Adrenal gland (tissue), 12 donors: Measurements from ENCODE around the gene LRRN4. TPM values are rescaled to one million over a fixed set of nuclear protein-coding genes. Genes with fewer than 3 reads are reported as not detected.

Experiments
- DNase-seq, 7 donors: peaks; one replicate each; pipeline ENCODE4 v3.0.0-alpha.2; 2019 to 2020
- H3K27ac ChIP-seq, 5 donors: fragments of 200-600 bp; sonication (generic) in 4 of 5; 1 replicate in 3 of 5; 2 replicates in 2 of 5; pipeline versions ENCODE4 v1.5.1 to v1.8.0; 2016 to 2020; ENCODE audit warnings: mild to moderate bottlenecking in 1 of 5
- H3K27me3 ChIP-seq: fragments of 200-600 bp; 2 replicates; pipeline ENCODE4 v1.8.0; 2021
- H3K36me3 ChIP-seq, 2 donors: fragments of 200-600 bp; replicated peaks in 1 of 2; 1 replicate in 1 of 2; 2 replicates in 1 of 2; pipeline versions ENCODE4 v1.5.1 to v1.8.0; 2018 to 2022
- H3K4me1 ChIP-seq, 2 donors: fragments of 200-600 bp; replicated peaks in 1 of 2; 1 replicate in 1 of 2; 2 replicates in 1 of 2; pipeline versions ENCODE4 v1.5.1 to v1.8.0; 2018 to 2021
- H3K4me3 ChIP-seq, 4 donors: fragments of 200-600 bp; sonication (generic) in 3 of 4; one replicate each; pipeline ENCODE4 v1.5.1; 2016 to 2018
- H3K9me3 ChIP-seq, 3 donors: fragments of 200-600 bp; sonication (generic) in 1 of 3; replicated peaks in 1 of 3; 1 replicate in 2 of 3; 2 replicates in 1 of 3; pipeline versions ENCODE4 v1.5.1 to v1.8.0; 2016 to 2021
- CTCF ChIP-seq, 6 experiments: fragments of 450-650 bp in 4 of 6; fragments of 200-600 bp in 2 of 6; sonication (generic) in 1 of 6; IDR thresholded peaks; 1 replicate in 5 of 6; 2 replicates in 1 of 6; pipeline versions ENCODE4 v1.5.1 to v1.8.0; 2016 to 2021; ENCODE audit warnings: antibody characterized with exemption in 6 of 6, mild to moderate bottlenecking in 2 of 6, moderate library complexity in 1 of 6
- POLR2A ChIP-seq, 2 donors: fragments of 450-650 bp; IDR thresholded peaks; one replicate each; pipeline ENCODE4 v1.6.1; 2017; ENCODE audit warnings: antibody characterized with exemption in 2 of 2, mild to moderate bottlenecking in 2 of 2, moderate library complexity in 1 of 2
- WGBS, 4 donors: extraction: QIAGEN DNeasy Blood & Tissue Kit in 2 of 4; methylation state at CpG; one replicate each; pipeline versions ENCODE4 v1.1.5 to v1.1.7; 2013 to 2017; 5-methylcytosine and 5-hydroxymethylcytosine counted together
- intact Hi-C, 2 donors: fragments of 100-400 bp; cut with DNase I; formaldehyde crosslinking; loops; one replicate each; pipeline versions ENCODE4 v1.14.1 to v1.15.0; 2022 to 2023
- polyA plus RNA-seq, 3 donors: library from polyadenylated mRNA; stranded (reverse); fragments of 200-250 nt in 2 of 3; fragments of 350-450 nt in 1 of 3; fragmentation: Illumina TruSeq in 1 of 3; extraction: RNeasy Lipid Tissue Mini Kit (QIAGEN cat#74804) in 1 of 3; gene quantifications; one replicate each; pipeline ENCODE4 v1.2.3, GENCODE V29; 2013 to 2014
- small RNA-seq, 2 donors: library from RNA; depleted of rRNA; stranded (forward); fragments of <200 nt; gene quantifications; one replicate each; pipeline ENCODE3, GENCODE V24; 2016
- total RNA-seq, 9 donors: library from RNA; depleted of rRNA in 4 of 9; stranded (reverse); fragments of >200 nt in 4 of 9; fragments of 120-200 nt in 1 of 9; fragmentation: NEBNext Ultra II Directional in 1 of 9; extraction: Animal tissue kit (Norgen Biotek cat#: 25700) in 1 of 9; gene quantifications; one replicate each; pipeline versions ENCODE4 v1.1.0 to v1.2.4, GENCODE V29; 2013 to 2023
- donor health status: healthy with polysubstance abuse.
- donor health status: Bipolar disorder and iron deficiency.
- donor health status: DM: yes; HTN: yes; CAD: no.
- donor health status: DM: no; HTN: no; CAD: no.
- donor health status: DM: no; HTN: no; CAD: no.
- donor health status: DM: yes; HTN: yes; CAD: no.

The LRRN4 gene
- total and polyA plus RNA-seq, 12 donors: 0.07 to 0.17 (median 0.11) TPM; not detected in 9

GRCh38 chr20:5991623-5992441 is 62.0 kb downstream of the LRRN4 start:
- Histone ChIP-seq H3K4me1 (peaks cover 3 to 10% of the 10 kb centered on the region in 2 donors), H3K36me3 (no peaks in the 10 kb centered on the region), H3K27me3 (no peaks in the 10 kb centered on the region), H3K9me3 (no peaks in the 10 kb centered on the region), H3K27ac (no peak overlapping the region), H3K4me3 (no peak overlapping the region)
- TF ChIP-seq POLR2A (IDR thresholded peaks at IDR 0.05) (no peak), CTCF (IDR thresholded peaks at IDR 0.05) (no peak)
- 66 to 75% (median 73%) methylated on average over 2 of the region's 2 CpGs for WGBS, 4 donors
- intact Hi-C loops: no loop called here
- no peak for DNase-seq

GRCh38 chr20:5990946-5991345 is 62.9 kb downstream of the LRRN4 start:
- Histone ChIP-seq H3K4me3 (no peak overlapping the region), H3K36me3 (no peaks in the 10 kb centered on the region), H3K27me3 (no peaks in the 10 kb centered on the region), H3K9me3 (no peaks in the 10 kb centered on the region), H3K4me1 (peaks cover 3 to 10% of the 10 kb centered on the region in 2 donors), H3K27ac (no peak overlapping the region)
- TF ChIP-seq POLR2A (IDR thresholded peaks at IDR 0.05): no peak
- no peak for DNase-seq
- WGBS, 4 donors: 93 to 97% (median 96%) methylated on average over 3 of the region's 3 CpGs
- intact Hi-C loops: no loop called here

Small RNA genes within 50 kb of the gene (small RNA-seq; reads per million reads assigned to genes)
- gene RN7SL498P: 0 reads per million in 2 donors

Other genes starting within 250 kb of the LRRN4 start
- 1,000 to 10,000 TPM in 2 of 9 donors, 100 to 1,000 TPM in 3, 10 to 100 TPM in 4; 35.9 to 1,686 (median 191) TPM for gene CHGB, start 142.6 kb downstream of the LRRN4 start, total RNA-seq
- 1,000 to 10,000 TPM in 2 of 3 donors, 100 to 1,000 TPM in 1; 164 to 4,744 (median 1,879) TPM for gene CHGB, start 142.6 kb downstream of the LRRN4 start, polyA plus RNA-seq
- 10 to 100 TPM in 8 of 9 donors, 1 to 10 TPM in 1; 8.9 to 18.8 (median 15.3) TPM for gene TRMT6, start 103.5 kb downstream of the LRRN4 start, total RNA-seq
- gene TRMT6, start 103.5 kb downstream of the LRRN4 start, polyA plus RNA-seq: 10 to 100 TPM; 12.5 to 32.0 (median 15.0) TPM
- gene MCM8, start 103.4 kb downstream of the LRRN4 start, total RNA-seq: 10 to 100 TPM in 1 of 9 donors, 1 to 10 TPM in 8; 1.8 to 12.6 (median 6.2) TPM
- 1 to 10 TPM; 1.9 to 4.5 (median 2.6) TPM for gene MCM8, start 103.4 kb downstream of the LRRN4 start, polyA plus RNA-seq
- gene CRLS1, start 47.9 kb downstream of the LRRN4 start, total RNA-seq: 100 to 1,000 TPM in 2 of 9 donors, 10 to 100 TPM in 7; 45.5 to 116 (median 69.7) TPM
- gene CRLS1, start 47.9 kb downstream of the LRRN4 start, polyA plus RNA-seq: 100 to 1,000 TPM in 2 of 3 donors, 10 to 100 TPM in 1; 69.9 to 156 (median 136) TPM
- 10 to 100 TPM; 11.6 to 83.7 (median 56.3) TPM for gene FERMT1, start 69.0 kb upstream of the LRRN4 start, total RNA-seq
- 10 to 100 TPM in 2 of 3 donors, 1 to 10 TPM in 1; 9.9 to 18.2 (median 15.6) TPM for gene FERMT1, start 69.0 kb upstream of the LRRN4 start, polyA plus RNA-seq